ENCODE results near the gene TMEM179B.

GRCh38 chr11:62794201-62794775, 7.1 kb downstream of the TMEM179B start:
- TF ChIP-seq CTCF (IDR thresholded peaks at IDR 0.05 in 4 of 5, conservative IDR thresholded peaks at IDR 0.05 in 1 of 5) (no peak), POLR2A (IDR thresholded peaks at IDR 0.05) (no peak)

All from gastrocnemius medialis (tissue), 4 donors.